Activated CD4-positive, alpha-beta T cell treated with anti-CD3 and anti-CD28 coated beads, Interleukin-2, amount 50 U/mL, for 48 hours (primary cell): ENCODE measurements around the gene C12orf57.
"Not testable (repeated sequence)": the region's sequence is repeated elsewhere in the genome, so short reads cannot be mapped to it uniquely, and the experiment has no call there.

Experiments used
- DNase-seq, 2 experiments: peaks; one replicate each; pipeline ENCODE4 v3.0.0-alpha.2; 2020

C12orf57 gene

DNA sequence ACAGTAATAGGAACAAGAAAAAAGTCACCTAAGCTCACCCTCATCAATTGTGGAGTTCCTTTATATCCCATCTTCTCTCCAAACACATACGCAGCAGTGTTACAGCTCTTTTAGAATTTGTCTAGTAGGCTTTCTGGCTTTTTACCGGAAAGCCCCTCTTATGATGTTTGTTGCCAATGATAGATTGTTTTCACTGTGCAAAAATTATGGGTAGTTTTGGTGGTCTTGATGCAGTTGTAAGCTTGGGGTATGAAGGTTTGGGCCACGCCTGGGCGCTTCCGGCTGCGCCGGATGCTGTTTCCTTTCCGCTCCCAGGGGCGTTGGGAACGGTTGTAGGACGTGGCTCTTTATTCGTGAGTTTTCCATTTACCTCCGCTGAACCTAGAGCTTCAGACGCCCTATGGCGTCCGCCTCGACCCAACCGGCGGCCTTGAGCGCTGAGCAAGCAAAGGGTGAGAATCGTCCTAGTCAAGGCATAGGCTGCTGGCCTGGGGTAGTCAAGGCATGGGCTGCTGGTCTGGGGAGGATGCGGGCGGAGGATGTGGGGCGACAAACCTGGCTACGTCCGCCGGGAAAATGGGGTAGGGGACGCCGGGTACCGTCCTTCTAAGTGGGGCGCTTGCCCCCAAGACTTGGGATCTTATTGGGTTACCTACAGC, at the start of gene C12orf57, which contains the start of gene RNU7-1:
C12orf57 (plus strand) TSS at position 301 of the 659 bp plus-strand sequence; CDS start at position 401, 100 bp downstream.
RNU7-1 (plus strand) TSS at position 95 of the 659 bp plus-strand sequence.
- peak; percentile 80 to 85 for DNase-seq

DNA sequence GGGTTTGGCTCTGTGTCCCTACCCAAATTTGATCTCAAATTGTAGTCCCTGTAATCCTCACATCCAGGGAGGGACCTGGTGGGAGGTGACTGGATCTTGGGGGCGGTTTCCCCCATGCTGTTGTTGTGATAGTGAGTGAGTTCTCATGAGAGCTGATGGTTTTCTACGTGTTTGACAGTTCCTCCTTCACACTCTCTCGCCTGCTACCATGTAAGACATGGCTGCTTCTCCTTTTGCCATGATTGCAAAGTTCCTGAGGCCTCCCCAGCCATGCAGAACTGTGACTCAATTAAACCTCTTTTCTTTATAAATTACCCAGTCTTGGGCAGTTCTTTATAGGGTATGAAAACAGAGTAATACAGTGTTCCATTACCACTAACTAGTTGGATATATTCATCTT, 49.5 kb upstream of the C12orf57 start:
- no peak for DNase-seq

- DNase-seq, result no peak
These were observed 46.9 kb upstream of the C12orf57 start for GRCh38 chr12:6896846-6897435.

GRCh38 chr12:6899427-6899826, 44.4 kb upstream of the C12orf57 start:
- DNase-seq, result no peak

- DNase-seq, result peak in 1 of 2 experiments; percentile 32
These were observed 43.8 kb upstream of the C12orf57 start for GRCh38 chr12:6899837-6900519.

DNA sequence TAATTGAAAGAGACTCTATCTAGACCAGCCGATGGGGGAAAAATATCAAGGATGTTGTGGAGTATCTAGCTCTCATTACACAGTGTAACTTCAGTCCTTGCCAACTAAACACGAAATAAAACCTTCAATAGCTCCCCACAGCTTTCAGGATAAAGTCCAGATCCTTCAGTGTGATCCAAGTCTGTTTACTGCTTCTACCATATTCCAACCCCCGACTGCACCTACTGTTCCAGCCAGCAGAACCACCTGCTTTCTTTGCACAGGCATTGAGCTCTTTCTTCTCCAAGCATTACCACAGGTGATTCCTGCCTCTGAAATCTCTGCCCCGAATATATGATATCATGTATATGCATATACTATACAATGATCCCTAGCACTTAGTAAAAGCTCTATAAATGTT, 41.4 kb upstream of the C12orf57 start:
- no peak for DNase-seq

GRCh38 chr12:6903722-6904121, 40.1 kb upstream of the C12orf57 start:
- DNase-seq, result no peak

DNA sequence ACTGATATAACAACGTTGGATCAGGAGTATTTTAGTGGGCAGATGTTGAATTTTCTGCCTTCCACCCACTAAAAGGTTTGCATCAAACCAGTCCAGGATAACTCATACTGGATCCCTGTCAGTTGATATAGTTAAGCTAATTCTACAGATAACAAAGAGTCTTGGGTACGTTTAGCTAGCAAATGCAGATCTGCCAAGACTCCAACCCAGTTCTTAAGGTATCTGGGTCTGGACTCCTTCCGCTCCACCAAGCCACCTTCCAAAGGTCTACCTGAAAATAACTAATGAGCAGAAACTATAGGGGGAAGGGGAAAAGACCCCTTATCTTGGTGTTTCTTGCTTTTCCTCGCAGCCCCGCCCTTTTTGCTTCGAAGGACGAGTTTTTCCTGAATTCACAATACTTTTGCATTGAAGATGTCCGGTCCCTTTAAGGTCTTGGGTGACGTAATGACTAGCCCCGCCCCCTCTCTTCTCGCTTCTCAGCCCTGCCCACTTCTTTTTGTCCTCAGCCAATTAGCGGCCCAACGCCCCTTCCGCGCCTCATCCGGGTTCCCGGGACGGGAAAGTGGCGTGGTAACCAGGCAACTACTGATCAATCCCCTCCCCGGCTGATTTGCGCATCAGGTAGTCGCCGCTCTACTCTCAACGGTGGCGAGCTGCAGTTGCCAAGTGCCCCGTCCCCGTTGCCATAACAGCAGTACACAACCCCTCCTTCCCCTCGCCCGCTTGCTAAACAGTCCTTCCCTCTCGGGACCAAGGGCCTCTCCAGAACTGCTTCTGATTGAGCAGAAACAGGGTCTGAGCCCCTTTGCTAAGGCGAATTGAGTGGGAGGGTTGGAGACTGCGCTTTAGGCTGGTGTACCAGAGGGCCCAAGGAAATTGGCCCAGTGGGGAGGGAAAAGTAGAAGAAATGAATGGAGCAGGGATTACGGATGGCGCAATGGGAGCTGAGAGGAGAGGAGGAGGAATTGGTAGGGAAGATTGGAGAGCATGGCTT, 39.2 kb upstream of the C12orf57 start, which contains the start of gene LRRC23:
LRRC23 (plus strand) TSS at position 543 of the 997 bp plus-strand sequence. CDS start 812 bp downstream, outside the sequence.
- DNase-seq, result peak; percentile 99

DNA sequence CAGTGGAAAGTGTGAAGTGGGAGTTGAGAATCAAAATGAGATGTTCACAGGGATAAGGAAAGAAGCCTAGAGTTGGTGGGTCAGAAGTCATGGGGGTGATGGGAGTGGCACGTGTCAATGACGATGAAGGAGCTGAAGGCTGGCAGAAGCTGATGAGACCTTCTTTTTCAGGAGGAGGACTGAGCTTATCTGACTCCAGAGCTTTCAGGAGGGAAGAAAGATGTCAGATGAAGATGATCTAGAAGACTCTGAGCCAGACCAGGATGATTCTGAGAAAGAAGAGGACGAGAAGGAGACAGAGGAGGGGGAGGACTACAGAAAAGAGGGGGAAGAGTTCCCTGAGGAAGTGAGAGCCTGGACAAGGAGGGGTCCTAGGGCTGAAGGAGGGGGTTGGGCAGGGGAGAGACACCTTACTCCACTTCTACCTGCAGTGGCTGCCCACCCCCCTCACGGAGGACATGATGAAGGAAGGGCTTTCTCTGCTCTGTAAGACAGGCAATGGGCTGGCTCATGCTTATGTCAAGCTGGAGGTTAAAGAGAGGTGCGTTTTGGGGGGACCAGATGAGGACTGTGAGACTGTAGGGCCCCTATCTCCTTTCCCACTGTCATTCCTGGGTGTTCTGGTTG, 38.3 kb upstream of the C12orf57 start:
- no peak for DNase-seq

- DNase-seq, result not testable (repeated sequence)
These were observed 35.7 kb upstream of the C12orf57 start for GRCh38 chr12:6908141-6908540.

GRCh38 chr12:6909421-6910145, 34.2 kb upstream of the C12orf57 start:
- DNase-seq, result no peak

- DNase-seq, result no peak
These were observed 31.5 kb upstream of the C12orf57 start for GRCh38 chr12:6912164-6912935.

DNA sequence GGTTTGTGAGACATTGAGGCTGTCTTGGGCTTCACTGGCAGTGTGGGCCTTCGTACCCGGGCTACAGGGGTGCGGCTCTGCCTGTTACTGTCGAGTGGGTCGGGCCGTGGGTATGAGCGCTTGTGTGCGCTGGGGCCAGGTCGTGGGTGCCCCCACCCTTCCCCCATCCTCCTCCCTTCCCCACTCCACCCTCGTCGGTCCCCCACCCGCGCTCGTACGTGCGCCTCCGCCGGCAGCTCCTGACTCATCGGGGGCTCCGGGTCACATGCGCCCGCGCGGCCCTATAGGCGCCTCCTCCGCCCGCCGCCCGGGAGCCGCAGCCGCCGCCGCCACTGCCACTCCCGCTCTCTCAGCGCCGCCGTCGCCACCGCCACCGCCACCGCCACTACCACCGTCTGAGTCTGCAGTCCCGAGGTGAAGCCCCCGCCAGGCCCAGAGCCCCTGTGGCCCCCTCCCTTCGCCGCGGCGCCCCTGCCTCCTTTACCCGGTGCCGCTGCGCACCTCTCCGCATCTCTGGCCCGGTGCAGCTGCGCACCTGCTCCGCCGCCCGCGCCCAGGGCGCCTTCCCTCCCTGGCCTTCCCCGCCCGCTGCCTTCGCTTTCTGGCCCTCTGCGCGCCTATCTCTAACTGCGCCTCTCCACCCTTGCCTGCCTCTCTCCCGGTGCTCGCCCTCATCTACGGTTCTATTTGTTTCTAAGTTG, 29.4 kb upstream of the C12orf57 start, which contains the start of gene ENO2:
ENO2 (plus strand) TSS at position 335 of the 701 bp plus-strand sequence. CDS start 1,253 bp downstream, outside the sequence.
- DNase-seq, result peak; percentile 83 to 84

- peak; percentile 50 to 65 for DNase-seq
These were observed 28.7 kb upstream of the C12orf57 start for GRCh38 chr12:6914947-6915788.

- DNase-seq, result no peak
These were observed 28.0 kb upstream of the C12orf57 start for GRCh38 chr12:6915789-6916285.

- no peak for DNase-seq
These were observed 27.2 kb upstream of the C12orf57 start for GRCh38 chr12:6916426-6917200.

DNA sequence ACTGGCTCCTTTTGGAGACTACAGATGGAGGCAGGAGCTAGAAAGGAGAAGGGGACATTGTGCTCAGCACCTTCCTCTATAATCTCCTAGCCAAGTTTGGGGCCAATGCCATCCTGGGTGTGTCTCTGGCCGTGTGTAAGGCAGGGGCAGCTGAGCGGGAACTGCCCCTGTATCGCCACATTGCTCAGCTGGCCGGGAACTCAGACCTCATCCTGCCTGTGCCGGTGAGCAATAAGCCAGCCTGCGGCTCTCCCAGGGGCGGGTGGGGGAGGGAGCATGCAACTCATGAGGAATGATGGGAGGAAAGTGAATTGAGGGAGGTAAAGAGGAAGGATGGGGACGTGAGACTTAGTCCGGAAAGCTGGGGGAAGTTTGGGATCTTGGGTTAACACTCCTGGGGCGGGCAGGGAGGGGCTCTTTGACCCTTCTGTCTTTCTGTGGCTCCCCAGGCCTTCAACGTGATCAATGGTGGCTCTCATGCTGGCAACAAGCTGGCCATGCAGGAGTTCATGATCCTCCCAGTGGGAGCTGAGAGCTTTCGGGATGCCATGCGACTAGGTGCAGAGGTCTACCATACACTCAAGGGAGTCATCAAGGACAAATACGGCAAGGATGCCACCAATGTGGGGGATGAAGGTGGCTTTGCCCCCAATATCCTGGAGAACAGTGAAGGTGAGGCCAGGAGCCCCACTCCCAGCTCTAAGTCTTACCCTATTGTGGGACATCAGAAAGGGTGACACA, 26.2 kb upstream of the C12orf57 start:
- no peak for DNase-seq
